H9 (cell line): ENCODE results near the gene ACAA2. TPM values are rescaled to one million over a fixed set of nuclear protein-coding genes. Genes with fewer than 3 reads are reported as not detected.
"Not testable (repeated sequence)": the region's sequence is repeated elsewhere in the genome, so short reads cannot be mapped to it uniquely, and the experiment has no call there.

Source experiments
- DNase-seq: peaks from one replicate; pipeline ENCODE4 v3.0.0-alpha.2; 2017
- H2AFZ ChIP-seq: one replicate; pipeline ENCODE4 v1.6.1; 2013; ENCODE audit warnings: mild to moderate bottlenecking, low read length, control low read depth, moderate library complexity
- H2AK5ac ChIP-seq: 2 replicates; pipeline ENCODE4 v1.6.1; 2013; ENCODE audit warnings: low read length, control low read depth, mixed read lengths; ENCODE audit not compliant: insufficient read length
- H2BK120ac ChIP-seq: one replicate; pipeline ENCODE4 v1.6.1; 2013; ENCODE audit warnings: low read depth, mild to moderate bottlenecking, low read length, control low read depth, inconsistent platforms; ENCODE audit not compliant: poor library complexity, severe bottlenecking
- H2BK12ac ChIP-seq: 2 replicates; pipeline ENCODE4 v1.6.1; 2013; ENCODE audit warnings: low read length, control low read depth, mixed read lengths, low read depth; ENCODE audit not compliant: insufficient read length
- H2BK15ac ChIP-seq: 2 replicates; pipeline ENCODE4 v1.6.1; 2013; ENCODE audit warnings: low read depth, low read length, control low read depth
- H2BK20ac ChIP-seq: one replicate; pipeline ENCODE4 v1.6.1; 2013; ENCODE audit warnings: low read depth, mild to moderate bottlenecking, low read length, control low read depth, inconsistent platforms; ENCODE audit not compliant: poor library complexity, severe bottlenecking
- H2BK5ac ChIP-seq: 2 replicates; pipeline ENCODE4 v1.6.1; 2013; ENCODE audit warnings: low read length, control low read depth, mixed read lengths; ENCODE audit not compliant: insufficient read length
- H3K14ac ChIP-seq: 2 replicates; pipeline ENCODE4 v1.6.1; 2013; ENCODE audit warnings: low read length, control low read depth; ENCODE audit not compliant: insufficient read depth
- H3K18ac ChIP-seq: 2 replicates; pipeline ENCODE4 v1.6.1; 2013; ENCODE audit warnings: low read depth, mild to moderate bottlenecking, mixed read lengths, low read length, control low read depth; ENCODE audit not compliant: insufficient read length
- H3K23ac ChIP-seq: 2 replicates; pipeline ENCODE4 v1.6.1; 2013; ENCODE audit warnings: low read length, control low read depth, mixed read lengths, low read depth; ENCODE audit not compliant: insufficient read length
- H3K23me2 ChIP-seq: 2 replicates; pipeline ENCODE4 v1.6.1; 2013; ENCODE audit warnings: low read depth, mild to moderate bottlenecking, mixed read lengths, low read length, control low read depth; ENCODE audit not compliant: insufficient read length, poor library complexity, severe bottlenecking
- H3K27ac ChIP-seq: 2 replicates; pipeline ENCODE4 v1.5.1; 2013; ENCODE audit warnings: low read length, control low read depth, mixed read lengths, low read depth; ENCODE audit not compliant: insufficient read length
- H3K27me3 ChIP-seq: 2 replicates; pipeline ENCODE4 v1.6.1; 2013; ENCODE audit warnings: low read length, control low read depth, inconsistent platforms; ENCODE audit not compliant: insufficient read depth
- H3K4ac ChIP-seq: 2 replicates; pipeline ENCODE4 v1.6.1; 2013; ENCODE audit warnings: low read depth, mild to moderate bottlenecking, control low read depth, inconsistent platforms, low read length, moderate library complexity
- H3K4me1 ChIP-seq: 2 replicates; pipeline ENCODE4 v1.6.1; 2013; ENCODE audit warnings: low read length, control low read depth, inconsistent platforms; ENCODE audit not compliant: insufficient read depth
- H3K4me2 ChIP-seq: 2 replicates; pipeline ENCODE4 v1.6.1; 2013; ENCODE audit warnings: low read length, control low read depth, mixed read lengths; ENCODE audit not compliant: insufficient read length, insufficient read depth
- H3K56ac ChIP-seq: 2 replicates; pipeline ENCODE4 v1.6.1; 2013; ENCODE audit warnings: low read depth, mild to moderate bottlenecking, mixed read lengths, low read length, control low read depth; ENCODE audit not compliant: insufficient read length
- H3K79me1 ChIP-seq: 2 replicates; pipeline ENCODE4 v1.6.1; 2013; ENCODE audit warnings: low read depth, mild to moderate bottlenecking, moderate library complexity, low read length, control low read depth, inconsistent platforms; ENCODE audit not compliant: insufficient read depth, poor library complexity, severe bottlenecking
- H3K79me2 ChIP-seq: 2 replicates; pipeline ENCODE4 v1.6.1; 2013; ENCODE audit warnings: low read length, control low read depth, inconsistent platforms; ENCODE audit not compliant: insufficient read depth
- H3K9ac ChIP-seq: 2 replicates; pipeline ENCODE4 v1.6.1; 2013; ENCODE audit warnings: low read length, control low read depth, mixed read lengths; ENCODE audit not compliant: insufficient read length; ENCODE audit errors: extremely low read depth
- H3K9me3 ChIP-seq: one replicate; pipeline ENCODE4 v1.6.1; 2013; ENCODE audit warnings: low read depth, low read length, inconsistent platforms; ENCODE audit not compliant: control insufficient read depth
- H3T11ph ChIP-seq: one replicate; pipeline ENCODE4 v1.6.1; 2013; ENCODE audit warnings: mild to moderate bottlenecking, low read length, control low read depth, inconsistent platforms
- H4K20me1 ChIP-seq: one replicate; pipeline ENCODE4 v1.6.1; 2013; ENCODE audit not compliant: control insufficient read depth, insufficient read length, insufficient read depth
- H4K5ac ChIP-seq: 2 replicates; pipeline ENCODE4 v1.6.1; 2013; ENCODE audit warnings: low read depth, mild to moderate bottlenecking, mixed read lengths, low read length, control low read depth; ENCODE audit not compliant: insufficient read length
- H4K8ac ChIP-seq: replicated peaks from 2 replicates; pipeline ENCODE4 v1.6.1; 2013; ENCODE audit warnings: low read length, control low read depth, mixed read lengths, low read depth; ENCODE audit not compliant: insufficient read length
- H4K91ac ChIP-seq: 2 replicates; pipeline ENCODE4 v1.6.1; 2013; ENCODE audit warnings: low read depth, mild to moderate bottlenecking, moderate library complexity, mixed read lengths, low read length, control low read depth; ENCODE audit not compliant: insufficient read length
- H3K27ac Mint-ChIP-seq, 3 experiments: 2 replicates in 2 of 3; 3 replicates in 1 of 3; pipeline ENCODE4 v1.8.0; 2020 to 2021; ENCODE audit warnings: mixed read lengths in 3 of 3, mild to moderate bottlenecking in 1 of 3, moderate library complexity in 1 of 3
- H3K27me3 Mint-ChIP-seq: 2 replicates; pipeline ENCODE4 v1.8.0; 2021; ENCODE audit warnings: low read depth, mild to moderate bottlenecking, moderate library complexity, mixed read lengths
- H3K36me3 Mint-ChIP-seq, 3 experiments: 2 replicates in 2 of 3; 3 replicates in 1 of 3; pipeline ENCODE4 v1.8.0; 2020 to 2021; ENCODE audit warnings: low read depth in 3 of 3, mixed read lengths in 3 of 3; ENCODE audit not compliant: insufficient read depth in 1 of 3
- H3K4me1 Mint-ChIP-seq, 2 experiments: 2 replicates each; pipeline ENCODE4 v1.8.0; 2020; ENCODE audit warnings: mixed read lengths in 2 of 2
- H3K4me3 Mint-ChIP-seq, 2 experiments: 2 replicates in 1 of 2; 3 replicates in 1 of 2; pipeline ENCODE4 v1.8.0; 2020 to 2021; ENCODE audit warnings: mild to moderate bottlenecking in 2 of 2, mixed read lengths in 2 of 2, moderate library complexity in 1 of 2
- H3K9me3 Mint-ChIP-seq, 2 experiments: 2 replicates in 1 of 2; 3 replicates in 1 of 2; pipeline ENCODE4 v1.8.0; 2020; ENCODE audit warnings: mild to moderate bottlenecking in 2 of 2, mixed read lengths in 2 of 2, moderate library complexity in 1 of 2
- WGBS: extraction: QIAGEN DNeasy Blood & Tissue Kit; methylation state at CpG from one replicate; pipeline ENCODE4 v1.1.7; 2013; ENCODE audit warnings: missing lambda C conversion rate, low lambda C conversion rate, mixed read lengths; ENCODE audit not compliant: insufficient read length; ENCODE audit errors: extremely low coverage; 5-methylcytosine and 5-hydroxymethylcytosine counted together
- total RNA-seq: library from RNA; stranded (reverse); gene quantifications from 2 replicates; pipeline ENCODE4 v1.2.1, GENCODE V29; 2021
- TF ChIP-seq, protein P1 (sequence below): fragments of 200-600 bp; sonication (generic); conservative IDR thresholded peaks from 3 replicates; pipeline ENCODE4 v1.8.0; 2021; ENCODE audit warnings: antibody characterized with exemption, mild to moderate bottlenecking

The ACAA2 gene
- total RNA-seq, 1 experiment from 2014 or later: 115 TPM

DNA sequence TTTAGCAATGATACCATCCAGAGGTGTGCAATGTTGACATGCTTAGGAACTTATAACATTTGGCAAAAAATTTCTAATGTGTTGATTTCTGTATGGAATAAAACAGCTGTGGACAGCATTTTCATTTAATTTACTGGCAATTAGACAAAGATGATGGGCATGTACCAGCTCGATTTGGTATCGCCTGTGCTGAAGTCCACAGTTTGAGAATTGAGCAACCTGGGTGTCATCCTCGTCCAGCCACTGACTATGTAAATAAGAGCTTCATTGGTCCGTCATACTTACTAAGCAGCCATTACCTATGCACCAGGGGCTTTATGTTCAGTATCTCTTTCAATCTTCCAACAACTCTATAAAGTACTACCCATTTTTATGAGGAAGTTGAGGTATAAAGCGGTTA is 24.6 kb upstream of the ACAA2 start:
- Histone ChIP-seq H3T11ph (no peak overlapping the region), H3K4me1 (no peaks in the 10 kb centered on the region), H3K23ac (no peak overlapping the region), H3K9me3 (no peaks in the 10 kb centered on the region), H3K27me3 (no peaks in the 10 kb centered on the region), H3K18ac (no peak overlapping the region), H3K56ac (no peak overlapping the region), H2BK12ac (no peak overlapping the region), H3K4me2 (no peak overlapping the region), H4K91ac (no peak overlapping the region), H4K5ac (no peak overlapping the region), H2BK5ac (no peak overlapping the region), H2AFZ (no peak overlapping the region), H4K20me1 (no peaks in the 10 kb centered on the region), H2AK5ac (no peak overlapping the region), H2BK120ac (no peak overlapping the region), H3K27ac (no peak overlapping the region), H2BK15ac (no peak overlapping the region), H3K14ac (no peak overlapping the region), H3K4ac (no peak overlapping the region), H3K79me2 (no peaks in the 10 kb centered on the region), H3K23me2 (no peaks in the 10 kb centered on the region), H3K9ac (no peak overlapping the region), H2BK20ac (no peak overlapping the region), H3K79me1 (no peaks in the 10 kb centered on the region), H4K8ac (no peak overlapping the region)
- Mint-ChIP-seq H3K36me3 (no peaks in the 10 kb centered on the region; a peak in 1 of 7 replicates), H3K4me3 (no peak overlapping the region), H3K4me1 (no peaks in the 10 kb centered on the region), H3K9me3 (no peaks in the 10 kb centered on the region), H3K27me3 (no peaks in the 10 kb centered on the region), H3K27ac (no peak overlapping the region)
- no CpG with 5 or more reads among the region's 5 CpGs for WGBS
- TF ChIP-seq, protein P1, sequence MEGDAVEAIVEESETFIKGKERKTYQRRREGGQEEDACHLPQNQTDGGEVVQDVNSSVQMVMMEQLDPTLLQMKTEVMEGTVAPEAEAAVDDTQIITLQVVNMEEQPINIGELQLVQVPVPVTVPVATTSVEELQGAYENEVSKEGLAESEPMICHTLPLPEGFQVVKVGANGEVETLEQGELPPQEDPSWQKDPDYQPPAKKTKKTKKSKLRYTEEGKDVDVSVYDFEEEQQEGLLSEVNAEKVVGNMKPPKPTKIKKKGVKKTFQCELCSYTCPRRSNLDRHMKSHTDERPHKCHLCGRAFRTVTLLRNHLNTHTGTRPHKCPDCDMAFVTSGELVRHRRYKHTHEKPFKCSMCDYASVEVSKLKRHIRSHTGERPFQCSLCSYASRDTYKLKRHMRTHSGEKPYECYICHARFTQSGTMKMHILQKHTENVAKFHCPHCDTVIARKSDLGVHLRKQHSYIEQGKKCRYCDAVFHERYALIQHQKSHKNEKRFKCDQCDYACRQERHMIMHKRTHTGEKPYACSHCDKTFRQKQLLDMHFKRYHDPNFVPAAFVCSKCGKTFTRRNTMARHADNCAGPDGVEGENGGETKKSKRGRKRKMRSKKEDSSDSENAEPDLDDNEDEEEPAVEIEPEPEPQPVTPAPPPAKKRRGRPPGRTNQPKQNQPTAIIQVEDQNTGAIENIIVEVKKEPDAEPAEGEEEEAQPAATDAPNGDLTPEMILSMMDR: no peak
- no peak for DNase-seq

DNA sequence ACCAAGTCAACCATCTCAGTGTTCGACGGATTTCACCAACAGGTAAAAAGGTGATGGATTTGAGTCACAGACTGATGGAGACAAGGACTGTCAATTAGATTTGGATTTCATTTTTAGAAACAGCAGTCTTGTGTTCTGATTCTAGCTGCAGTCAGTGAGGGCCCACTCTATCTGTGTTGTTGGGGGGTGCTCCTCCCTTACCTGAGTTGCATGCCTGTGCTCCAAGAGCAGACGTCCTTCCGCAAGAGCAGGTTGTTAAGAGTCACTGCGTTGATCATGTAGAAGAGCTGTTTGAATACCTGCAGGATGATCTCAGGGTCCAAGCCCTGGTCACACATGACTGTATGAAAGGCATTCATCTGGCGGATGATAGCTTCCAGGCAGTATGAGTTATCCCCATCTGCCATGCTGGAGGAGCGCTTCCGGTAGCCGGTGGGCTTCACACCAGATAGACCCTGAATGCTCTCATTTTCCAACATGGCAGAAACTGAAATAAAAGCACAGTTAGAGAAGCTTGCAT is 24.0 kb upstream of the ACAA2 start:
- not testable (repeated sequence) for H2BK15ac ChIP-seq, H3K18ac ChIP-seq, H2AFZ ChIP-seq, H3K56ac ChIP-seq, H3K14ac ChIP-seq, H3K9ac ChIP-seq, H3K4me2 ChIP-seq, H3K9me3 Mint-ChIP-seq, H3K27ac Mint-ChIP-seq, H3K9me3 ChIP-seq, H3K27me3 ChIP-seq, H4K8ac ChIP-seq, H3K79me2 ChIP-seq, H3K4ac ChIP-seq, H3K4me3 Mint-ChIP-seq, H3K23ac ChIP-seq, H2AK5ac ChIP-seq, DNase-seq, H3K27ac ChIP-seq, H3K4me1 ChIP-seq, H3K79me1 ChIP-seq, H3K36me3 Mint-ChIP-seq, H4K91ac ChIP-seq, H4K20me1 ChIP-seq, H3T11ph ChIP-seq, H3K27me3 Mint-ChIP-seq, H4K5ac ChIP-seq, H2BK5ac ChIP-seq, H3K4me1 Mint-ChIP-seq, H2BK12ac ChIP-seq, H2BK20ac ChIP-seq, H2BK120ac ChIP-seq, H3K23me2 ChIP-seq
- WGBS: no CpG with 5 or more reads among the region's 9 CpGs
